MM.1S (cell line): Measurements from ENCODE around the gene ASIC4.

Source experiments
- DNase-seq: peaks from one replicate; pipeline ENCODE4 v3.0.0-alpha.2; 2015
- H2AFZ ChIP-seq: fragments of 300-600 bp; sonication (generic); 2 replicates; pipeline ENCODE4 v1.6.0; 2016; ENCODE audit warnings: antibody characterized with exemption, low read length
- H3F3A ChIP-seq: fragments of 300-600 bp; sonication (generic); 2 replicates; pipeline ENCODE4 v1.6.1; 2016; ENCODE audit warnings: mild to moderate bottlenecking, antibody characterized with exemption, low read length, moderate library complexity, mixed read lengths; ENCODE audit not compliant: insufficient read depth
- H3K27ac ChIP-seq: fragments of 300-600 bp; sonication (generic); 2 replicates; pipeline ENCODE4 v1.5.1; 2016; ENCODE audit warnings: mild to moderate bottlenecking, low read length
- H3K27me3 ChIP-seq: fragments of 300-600 bp; sonication (generic); replicated peaks from 2 replicates; pipeline ENCODE4 v1.6.0; 2016; ENCODE audit warnings: low read length; ENCODE audit not compliant: insufficient read depth
- H3K36me3 ChIP-seq: fragments of 300-600 bp; sonication (generic); replicated peaks from 2 replicates; pipeline ENCODE4 v1.6.1; 2016; ENCODE audit warnings: mild to moderate bottlenecking, low read length, mixed read lengths; ENCODE audit not compliant: insufficient read depth
- H3K4me1 ChIP-seq: fragments of 300-600 bp; sonication (generic); 2 replicates; pipeline ENCODE4 v1.6.1; 2016; ENCODE audit warnings: low read length, mixed read lengths
- H3K4me2 ChIP-seq: fragments of 300-600 bp; sonication (generic); 2 replicates; pipeline ENCODE4 v1.6.0; 2016; ENCODE audit warnings: low read depth, low read length
- H3K4me3 ChIP-seq: fragments of 300-600 bp; sonication (generic); 2 replicates; pipeline ENCODE4 v1.5.1; 2016; ENCODE audit warnings: low read length, mixed read lengths
- H3K79me2 ChIP-seq: fragments of 300-600 bp; sonication (generic); 2 replicates; pipeline ENCODE4 v1.6.1; 2016; ENCODE audit warnings: mixed run types, low read length, mixed read lengths
- H3K9ac ChIP-seq: fragments of 300-600 bp; sonication (generic); 2 replicates; pipeline ENCODE4 v1.6.1; 2016; ENCODE audit warnings: low read length, mixed read lengths
- H3K9me2 ChIP-seq: fragments of 300-600 bp; sonication (generic); replicated peaks from 2 replicates; pipeline ENCODE4 v1.6.1; 2016; ENCODE audit warnings: mild to moderate bottlenecking, low read length, mixed read lengths; ENCODE audit not compliant: insufficient read depth
- H3K9me3 ChIP-seq: fragments of 300-600 bp; sonication (generic); replicated peaks from 2 replicates; pipeline ENCODE4 v1.6.1; 2016; ENCODE audit warnings: mild to moderate bottlenecking, low read length, mixed read lengths; ENCODE audit not compliant: insufficient read depth
- H4K20me1 ChIP-seq: fragments of 300-600 bp; sonication (generic); 2 replicates; pipeline ENCODE4 v1.6.1; 2016; ENCODE audit warnings: mild to moderate bottlenecking, low read length, moderate library complexity, mixed read lengths; ENCODE audit not compliant: insufficient read depth
- EZH2 ChIP-seq: fragments of 300-600 bp; sonication (generic); optimal IDR thresholded peaks from 2 replicates; pipeline ENCODE3; 2017; ENCODE audit warnings: low read depth, mild to moderate bottlenecking, antibody characterized with exemption, low read length, mixed read lengths
- EZH2phosphoT487 ChIP-seq: fragments of 300-600 bp; sonication (generic); IDR thresholded peaks from 2 replicates; pipeline ENCODE4 v1.6.1; 2018; ENCODE audit warnings: antibody characterized with exemption, low read length
- TF ChIP-seq, protein P1 (sequence below): fragments of 300-600 bp; sonication (generic); IDR thresholded peaks from 2 replicates; pipeline ENCODE4 v1.5.1; 2016; ENCODE audit warnings: antibody characterized with exemption, low read length, mixed read lengths

The ASIC4 gene

GRCh38 chr2:219475697-219476651 lies 38.3 kb upstream of the ASIC4 start:
- H3K9ac ChIP-seq: no peak overlapping the region
- no peaks in the 10 kb centered on the region for H4K20me1 ChIP-seq
- no peaks in the 10 kb centered on the region for H3K36me3 ChIP-seq
- no peaks in the 10 kb centered on the region for H3K9me3 ChIP-seq
- no peaks in the 10 kb centered on the region for H3K79me2 ChIP-seq
- H3K27ac ChIP-seq: no peak overlapping the region
- TF ChIP-seq, protein P1, sequence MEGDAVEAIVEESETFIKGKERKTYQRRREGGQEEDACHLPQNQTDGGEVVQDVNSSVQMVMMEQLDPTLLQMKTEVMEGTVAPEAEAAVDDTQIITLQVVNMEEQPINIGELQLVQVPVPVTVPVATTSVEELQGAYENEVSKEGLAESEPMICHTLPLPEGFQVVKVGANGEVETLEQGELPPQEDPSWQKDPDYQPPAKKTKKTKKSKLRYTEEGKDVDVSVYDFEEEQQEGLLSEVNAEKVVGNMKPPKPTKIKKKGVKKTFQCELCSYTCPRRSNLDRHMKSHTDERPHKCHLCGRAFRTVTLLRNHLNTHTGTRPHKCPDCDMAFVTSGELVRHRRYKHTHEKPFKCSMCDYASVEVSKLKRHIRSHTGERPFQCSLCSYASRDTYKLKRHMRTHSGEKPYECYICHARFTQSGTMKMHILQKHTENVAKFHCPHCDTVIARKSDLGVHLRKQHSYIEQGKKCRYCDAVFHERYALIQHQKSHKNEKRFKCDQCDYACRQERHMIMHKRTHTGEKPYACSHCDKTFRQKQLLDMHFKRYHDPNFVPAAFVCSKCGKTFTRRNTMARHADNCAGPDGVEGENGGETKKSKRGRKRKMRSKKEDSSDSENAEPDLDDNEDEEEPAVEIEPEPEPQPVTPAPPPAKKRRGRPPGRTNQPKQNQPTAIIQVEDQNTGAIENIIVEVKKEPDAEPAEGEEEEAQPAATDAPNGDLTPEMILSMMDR: peak; percentile 88
- no peak for TF ChIP-seq EZH2
- no peak for TF ChIP-seq EZH2phosphoT487
- no peak overlapping the region for H3K4me2 ChIP-seq
- no peaks in the 10 kb centered on the region for H3K9me2 ChIP-seq
- H3F3A ChIP-seq: no peaks in the 10 kb centered on the region
- H3K27me3 ChIP-seq: peaks cover 88% of the 10 kb centered on the region
- DNase-seq: peak; percentile 48
- no peak overlapping the region for H2AFZ ChIP-seq
- H3K4me3 ChIP-seq: no peak overlapping the region
- no peaks in the 10 kb centered on the region for H3K4me1 ChIP-seq

DNA sequence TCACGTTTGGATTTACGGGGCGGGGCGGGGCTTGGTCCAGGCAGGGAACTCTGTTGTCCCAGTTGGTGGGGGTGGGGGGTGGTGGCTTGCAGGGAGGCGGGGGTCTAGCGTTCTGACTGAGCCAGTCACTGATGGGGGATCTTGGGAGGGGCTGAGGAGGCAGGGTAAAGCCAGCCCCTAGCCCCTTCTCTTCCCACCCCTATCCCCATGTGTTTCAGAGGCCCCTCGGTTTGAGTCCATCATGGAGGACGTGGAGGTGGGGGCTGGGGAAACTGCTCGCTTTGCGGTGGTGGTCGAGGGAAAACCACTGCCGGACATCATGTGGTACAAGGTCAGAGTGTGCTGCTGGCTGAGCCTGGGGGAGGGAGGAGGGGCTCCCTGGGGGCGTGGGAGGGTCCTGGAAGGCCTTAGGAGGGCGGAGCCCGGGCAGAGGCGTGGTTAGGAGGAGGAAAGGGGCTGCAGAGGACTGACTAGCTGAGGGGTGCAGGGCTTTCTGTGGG lies 37.6 kb upstream of the ASIC4 start:
- no peak overlapping the region for H3K9ac ChIP-seq
- no peak for TF ChIP-seq EZH2
- TF ChIP-seq, protein P1: no peak
- no peak for TF ChIP-seq EZH2phosphoT487
- H3K4me3 ChIP-seq: no peak overlapping the region
- H3K27me3 ChIP-seq: peaks cover 88% of the 10 kb centered on the region
- H3F3A ChIP-seq: no peaks in the 10 kb centered on the region
- no peaks in the 10 kb centered on the region for H3K4me1 ChIP-seq
- no peaks in the 10 kb centered on the region for H3K36me3 ChIP-seq
- no peaks in the 10 kb centered on the region for H3K9me3 ChIP-seq
- H2AFZ ChIP-seq: no peak overlapping the region
- no peaks in the 10 kb centered on the region for H3K9me2 ChIP-seq
- H4K20me1 ChIP-seq: no peaks in the 10 kb centered on the region
- no peak for DNase-seq
- no peak overlapping the region for H3K27ac ChIP-seq
- no peak overlapping the region for H3K4me2 ChIP-seq
- H3K79me2 ChIP-seq: no peaks in the 10 kb centered on the region

DNA sequence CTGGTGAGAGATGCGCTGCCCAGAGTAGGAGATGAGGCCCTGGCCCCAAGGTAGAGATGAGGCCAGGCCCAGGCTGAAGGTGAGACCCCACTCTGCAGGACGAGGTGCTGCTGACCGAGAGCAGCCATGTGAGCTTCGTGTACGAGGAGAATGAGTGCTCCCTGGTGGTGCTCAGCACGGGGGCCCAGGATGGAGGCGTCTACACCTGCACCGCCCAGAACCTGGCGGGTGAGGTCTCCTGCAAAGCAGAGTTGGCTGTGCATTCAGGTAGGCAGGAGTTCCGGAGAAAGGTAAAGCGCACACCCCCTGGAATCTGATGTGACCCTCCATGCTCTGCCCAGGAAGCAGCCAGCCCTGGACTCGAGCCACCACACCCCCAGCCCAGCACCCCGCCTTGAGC lies 37.1 kb upstream of the ASIC4 start:
- Histone ChIP-seq H3K9me2 (no peaks in the 10 kb centered on the region), H4K20me1 (no peaks in the 10 kb centered on the region), H3K4me2 (no peak overlapping the region), H3K9ac (no peak overlapping the region), H3K27ac (no peak overlapping the region), H2AFZ (no peak overlapping the region), H3K27me3 (peaks cover 88% of the 10 kb centered on the region), H3K36me3 (no peaks in the 10 kb centered on the region), H3K79me2 (no peaks in the 10 kb centered on the region), H3F3A (no peaks in the 10 kb centered on the region), H3K9me3 (no peaks in the 10 kb centered on the region), H3K4me1 (no peaks in the 10 kb centered on the region), H3K4me3 (no peak overlapping the region)
- DNase-seq: no peak
- TF ChIP-seq EZH2 (no peak), EZH2phosphoT487 (no peak)
- TF ChIP-seq, protein P1: no peak
